HG03460 (cell line): ENCODE results near the gene RAD51AP1.

Source experiments
- ATAC-seq: cut with Tn5 transposase; IDR thresholded peaks from one replicate; pipeline ENCODE4 v1.9.1; 2021; ENCODE audit not compliant: unreplicated experiment

RAD51AP1 gene

DNA sequence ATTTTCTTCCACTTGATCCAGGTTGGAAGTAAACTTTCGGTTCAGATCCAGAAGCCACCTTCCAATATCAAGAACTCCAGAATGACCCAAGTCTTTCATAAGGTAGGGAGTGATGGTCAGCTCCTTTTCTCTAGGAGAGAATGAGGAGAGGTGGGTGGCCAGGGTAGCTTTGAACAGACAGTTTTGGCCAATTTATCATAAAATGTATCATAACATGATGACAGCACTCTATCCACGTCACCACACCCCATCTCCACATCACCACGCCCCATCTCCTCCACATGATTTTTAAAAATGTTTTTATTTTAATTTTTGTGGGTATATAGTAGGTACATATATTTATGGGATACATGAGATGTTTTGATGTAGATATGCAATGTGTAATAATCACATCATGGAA lies 50.2 kb downstream of the RAD51AP1 start:
- ATAC-seq: no peak

DNA sequence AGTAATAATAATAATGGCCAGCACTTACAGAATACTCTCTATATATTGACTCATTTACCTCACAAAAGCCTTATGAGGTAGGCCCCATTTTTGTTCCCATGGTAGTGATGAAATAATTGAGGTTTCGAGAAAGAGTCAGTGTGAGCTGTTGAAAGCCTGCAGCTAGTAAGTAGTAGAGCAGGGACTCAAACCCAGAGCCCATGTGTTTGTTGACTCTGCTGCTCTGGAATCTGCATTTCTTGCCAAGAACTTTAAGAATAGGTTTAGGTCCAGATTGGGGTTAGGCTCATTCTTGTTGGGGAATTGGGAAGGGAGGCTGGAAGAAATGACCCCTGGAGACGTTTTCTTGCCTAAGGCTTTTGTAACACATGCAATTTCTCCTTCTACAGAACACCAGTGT lies 51.3 kb downstream of the RAD51AP1 start:
- no peak for ATAC-seq

- ATAC-seq: no peak
These were observed 52.5 kb downstream of the RAD51AP1 start for GRCh38 chr12:4591180-4591687.

DNA sequence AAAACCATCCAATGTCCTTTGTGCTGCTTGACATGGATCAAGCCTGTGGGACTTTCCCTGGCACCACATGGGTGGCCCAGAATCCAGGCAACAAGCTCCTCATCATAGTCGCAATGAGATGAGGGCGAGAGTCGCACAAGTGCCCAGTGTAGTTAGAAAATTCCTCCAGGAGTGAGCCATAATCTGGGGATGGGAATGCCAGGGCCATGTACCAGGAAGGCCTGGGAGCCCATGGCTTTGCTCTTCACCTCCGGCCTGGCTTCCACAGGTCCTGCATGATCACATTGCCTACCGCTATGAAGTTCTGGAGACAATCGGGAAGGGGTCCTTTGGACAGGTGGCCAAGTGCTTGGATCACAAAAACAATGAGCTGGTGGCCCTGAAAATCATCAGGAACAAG lies 57.2 kb downstream of the RAD51AP1 start:
- no peak for ATAC-seq

GRCh38 chr12:4603421-4603820 lies 64.7 kb downstream of the RAD51AP1 start:
- ATAC-seq: no peak

GRCh38 chr12:4603946-4604345 lies 65.3 kb downstream of the RAD51AP1 start:
- no peak for ATAC-seq

DNA sequence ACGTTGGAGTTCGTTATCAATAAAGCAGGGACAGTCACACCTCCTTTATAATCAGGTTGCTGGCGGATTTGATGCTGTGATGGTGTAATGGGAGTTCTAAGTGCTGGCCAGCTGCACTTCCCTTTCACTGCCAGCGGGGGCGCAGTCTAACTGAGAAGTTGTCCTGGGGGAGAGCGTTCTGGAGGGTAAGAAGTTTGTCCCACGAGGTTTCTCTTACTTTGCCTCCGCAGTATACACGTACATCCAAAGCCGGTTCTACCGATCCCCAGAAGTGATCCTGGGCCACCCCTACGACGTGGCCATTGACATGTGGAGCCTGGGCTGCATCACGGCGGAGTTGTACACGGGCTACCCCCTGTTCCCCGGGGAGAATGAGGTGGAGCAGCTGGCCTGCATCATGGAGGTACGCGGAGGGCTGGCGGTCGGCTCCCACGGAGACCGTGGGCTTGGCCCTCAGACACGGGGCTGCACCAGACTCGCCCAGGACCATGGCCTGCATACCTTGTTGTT lies 66.0 kb downstream of the RAD51AP1 start:
- peak; percentile 93 for ATAC-seq

- no peak for ATAC-seq
These were observed 68.4 kb downstream of the RAD51AP1 start for GRCh38 chr12:4607056-4607455.

DNA sequence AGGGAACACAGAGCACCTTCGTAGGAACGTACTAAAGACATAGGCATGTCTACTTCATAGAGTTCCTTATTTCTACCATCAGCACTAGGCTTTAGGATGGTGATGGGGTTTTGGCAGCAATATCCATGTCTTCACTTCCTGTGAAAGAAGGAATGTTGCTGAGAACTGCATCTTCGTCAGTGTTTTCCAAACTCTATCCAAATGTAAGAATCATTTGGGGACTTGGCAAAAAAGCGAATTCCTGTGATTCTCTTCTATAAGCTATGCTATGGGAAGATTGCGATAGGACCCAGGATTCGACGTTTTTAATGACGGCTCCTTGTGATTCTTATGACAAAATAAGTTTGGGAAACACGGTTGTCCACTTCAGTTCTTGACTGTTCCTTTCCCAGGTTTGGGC lies 70.4 kb downstream of the RAD51AP1 start:
- no peak for ATAC-seq
